LNCAP (cell line): ENCODE results near the gene AGBL5.

Experiments used
- CTCF ChIP-seq: fragments of 450-650 bp; IDR thresholded peaks from 2 replicates; pipeline ENCODE4 v1.5.1; 2017; ENCODE audit warnings: mild to moderate bottlenecking

AGBL5 gene

GRCh38 chr2:27039426-27039825 is 12.0 kb upstream of the AGBL5 start:
- TF ChIP-seq CTCF, result no peak

DNA sequence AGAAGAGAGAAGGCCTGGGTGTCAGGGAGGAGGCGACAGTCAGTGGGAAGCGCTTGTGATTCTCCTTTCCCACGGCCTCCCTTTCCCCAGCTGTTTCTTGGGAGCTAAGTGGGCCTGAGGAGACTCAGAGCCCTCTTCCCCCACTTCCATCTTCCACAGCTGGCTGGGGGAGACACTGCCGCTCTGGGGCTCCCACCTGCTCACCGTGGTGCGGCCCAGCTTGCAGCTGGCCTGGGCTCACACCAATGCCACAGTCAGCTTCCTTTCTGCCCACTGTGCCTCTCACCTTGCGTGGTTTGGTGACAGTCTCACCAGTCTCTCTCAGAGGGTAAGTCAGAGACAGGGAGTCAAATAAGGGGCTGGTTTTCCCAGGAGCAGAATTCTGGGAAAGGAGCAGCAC is 11.6 kb upstream of the AGBL5 start:
- no peak for TF ChIP-seq CTCF

- TF ChIP-seq CTCF, result no peak
Measured at GRCh38 chr2:27040282-27040681, 11.2 kb upstream of the AGBL5 start.

DNA sequence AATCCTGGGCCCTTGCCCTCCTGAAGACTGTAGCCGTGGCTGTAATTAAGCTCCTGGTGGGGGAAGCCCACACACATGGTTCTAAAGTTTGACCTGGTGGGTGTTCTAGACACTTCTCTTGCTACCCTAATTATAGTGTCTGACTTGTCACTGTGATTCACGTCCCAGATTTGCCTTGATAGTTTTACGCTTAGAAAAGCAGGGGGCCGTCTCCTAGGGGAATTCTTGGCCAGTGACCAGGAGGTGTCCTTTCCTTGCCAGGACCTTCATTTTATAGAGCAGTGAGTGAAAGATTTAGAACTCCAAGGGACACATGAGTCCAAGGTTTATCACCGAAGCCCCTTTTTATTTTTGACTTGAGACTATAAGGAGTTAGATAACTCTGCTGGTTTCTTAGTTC is 9.7 kb upstream of the AGBL5 start:
- TF ChIP-seq CTCF, result no peak

DNA sequence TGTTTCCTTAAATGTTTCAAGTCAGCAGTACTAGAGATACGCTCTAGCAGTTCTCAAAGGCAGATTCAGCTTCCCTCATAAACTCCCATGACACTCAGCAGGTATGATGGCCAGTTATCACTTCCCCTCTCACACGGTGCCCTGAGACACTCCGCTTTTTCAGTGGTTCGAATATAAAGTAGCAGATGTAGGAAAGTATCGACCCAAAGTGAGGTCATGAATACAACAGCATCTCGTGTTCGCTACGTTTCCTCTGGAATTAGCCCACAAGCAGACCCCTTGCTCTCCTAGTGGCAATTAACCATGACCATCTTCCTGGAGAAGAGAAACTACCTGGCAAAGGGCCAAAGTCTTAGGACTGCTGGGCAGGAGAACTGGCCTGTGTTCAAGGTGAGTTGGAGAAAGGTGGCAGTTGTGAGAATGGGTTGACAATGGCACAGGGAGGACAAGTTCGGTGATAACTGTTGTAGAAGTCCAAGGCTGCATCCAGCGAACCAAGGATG is 9.3 kb upstream of the AGBL5 start:
- no peak for TF ChIP-seq CTCF

DNA sequence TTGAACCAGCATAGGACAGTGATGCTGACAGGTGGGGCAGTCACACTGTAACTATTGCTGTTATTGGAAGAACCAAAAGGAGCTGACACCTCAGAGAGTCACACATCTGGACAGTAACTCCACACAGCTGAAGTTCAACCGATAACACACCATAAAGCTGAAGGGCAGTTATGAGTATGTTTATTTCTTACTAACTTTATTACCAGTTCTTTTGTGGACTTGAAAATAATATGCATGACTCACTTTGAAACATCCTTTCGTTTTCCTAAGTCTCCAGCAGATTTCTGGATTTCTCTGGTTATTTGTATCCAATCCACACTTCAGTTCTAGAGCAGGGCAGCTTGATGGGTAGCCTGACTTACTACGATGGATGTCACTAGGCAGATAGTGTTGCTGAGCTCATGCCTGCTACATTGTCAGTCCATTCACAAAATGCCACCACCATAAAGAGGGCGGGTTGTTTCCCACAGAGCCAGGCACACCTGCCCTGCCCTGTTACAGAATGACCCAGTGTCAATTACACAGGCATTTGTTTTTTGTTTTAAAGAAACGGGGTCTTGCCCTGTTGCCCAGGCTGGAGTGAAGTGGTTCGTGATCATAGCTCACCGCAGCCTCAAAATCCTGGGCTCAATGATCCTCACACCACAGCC is 8.4 kb upstream of the AGBL5 start:
- no peak for TF ChIP-seq CTCF

DNA sequence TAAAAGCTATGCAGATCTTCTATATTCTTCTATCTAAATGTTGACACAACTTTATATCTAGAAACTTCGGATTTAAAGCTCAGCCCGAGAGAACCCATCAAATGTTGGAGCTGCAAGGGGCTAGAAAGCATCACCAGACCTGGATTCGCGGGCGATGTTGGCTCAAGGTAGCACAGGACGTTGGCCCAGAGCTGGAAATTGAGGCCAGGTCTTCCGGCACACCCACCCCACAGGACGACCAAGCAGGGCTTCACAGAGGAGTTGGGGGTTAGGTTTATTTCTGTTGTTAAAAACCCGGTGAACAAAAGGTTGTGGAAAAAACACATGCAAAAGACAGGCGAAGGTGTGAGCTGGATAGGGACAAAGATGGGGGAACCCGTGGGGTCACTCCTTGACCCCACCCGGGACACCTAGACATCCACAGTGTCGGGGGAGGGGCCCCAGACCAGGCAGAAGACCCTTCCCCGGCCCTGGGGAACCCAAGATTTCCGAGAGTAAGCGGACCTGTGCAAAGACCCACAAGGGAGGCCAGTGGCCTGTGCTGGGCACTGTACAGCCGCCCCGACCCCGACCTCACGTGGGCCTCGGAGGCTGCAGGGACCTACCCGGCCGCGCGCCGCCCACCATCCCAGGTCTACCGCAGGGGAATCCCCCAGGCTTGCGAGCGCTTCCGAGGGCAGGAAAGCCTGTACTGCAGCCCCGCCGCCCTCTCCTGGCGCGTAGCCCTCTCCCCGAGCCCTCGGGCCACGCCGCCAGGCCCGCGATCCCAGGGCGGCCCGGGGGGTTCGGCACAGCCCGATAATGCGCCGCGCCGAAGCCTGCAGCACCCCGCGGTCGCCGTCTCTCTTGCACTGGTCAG is 1.8 kb upstream of the AGBL5 start:
- no peak for TF ChIP-seq CTCF
